Renal cortex interstitium (tissue), 11 donors: ENCODE data around the gene MEG3. TPM values are rescaled to one million over a fixed set of nuclear protein-coding genes. Genes with fewer than 3 reads are reported as not detected.
A peak's percentile ranks its signal among the peaks of the same experiment; 100 is the strongest.

Experiments used
- DNase-seq, 11 donors: peaks; one replicate each; pipeline ENCODE4 v3.0.0-alpha.2; 2013; ENCODE audit warnings: low read depth in 9 of 11, low spot score in 4 of 11; ENCODE audit errors: extremely low read depth in 1 of 11
- polyA plus RNA-seq, 3 donors: library from polyadenylated mRNA; unstranded; fragments of 120-200 nt; gene quantifications; one replicate each; pipeline ENCODE4 v1.2.1, GENCODE V29; 2013; ENCODE audit not compliant: insufficient read length in 3 of 3

Gene MEG3
- polyA plus RNA-seq, 3 donors, result 138 to 309 (median 144) TPM

GRCh38 chr14:100898935-100899883, 73.3 kb downstream of the MEG3 start:
- no peak for DNase-seq

- no peak for DNase-seq
Observed at GRCh38 chr14:100899884-100900771, 74.2 kb downstream of the MEG3 start.

- no peak for DNase-seq
Observed at GRCh38 chr14:100900837-100901390, 75.0 kb downstream of the MEG3 start.

- DNase-seq, result no peak
Observed at GRCh38 chr14:100901391-100902183, 75.7 kb downstream of the MEG3 start.

- DNase-seq, result no peak
Observed at GRCh38 chr14:100902295-100903133, 76.6 kb downstream of the MEG3 start.

GRCh38 chr14:100903134-100903468, 77.2 kb downstream of the MEG3 start:
- no peak for DNase-seq

GRCh38 chr14:100903672-100904185, 77.8 kb downstream of the MEG3 start, which contains the start of gene RTL1:
Gene RTL1, minus strand, starts transcription at chr14:100903722. Its CDS starts 18,934 bp downstream, at chr14:100884788.
- DNase-seq, result no peak

- DNase-seq, result peak in 2 of 11 donors; percentile 51 to 55
Observed at GRCh38 chr14:100904307-100905087, 78.6 kb downstream of the MEG3 start.

- DNase-seq, result no peak
Observed at GRCh38 chr14:100905166-100905565, 79.2 kb downstream of the MEG3 start.

GRCh38 chr14:100906420-100906819, 80.5 kb downstream of the MEG3 start:
- DNase-seq, result no peak

- DNase-seq, result no peak
Observed at GRCh38 chr14:100907240-100907639, 81.3 kb downstream of the MEG3 start.

- DNase-seq, result no peak
Observed at GRCh38 chr14:100909439-100909838, 83.5 kb downstream of the MEG3 start.

Other genes starting within 250 kb of the MEG3 start
- gene BEGAIN, start 238.7 kb upstream of the MEG3 start, polyA plus RNA-seq, result 1 to 10 TPM; 1.8 to 3.0 (median 2.4) TPM
- gene DLK1, start 99.2 kb upstream of the MEG3 start, polyA plus RNA-seq, result 10 to 100 TPM in 1 of 3 donors, 1 to 10 TPM in 2; 5.2 to 13.9 (median 9.8) TPM
- gene RTL1, start 77.6 kb downstream of the MEG3 start, polyA plus RNA-seq, result under 1 TPM; 0.04 to 0.15 (median 0.05) TPM